ENCODE data around the gene RNF43. TPM values are rescaled to one million over a fixed set of nuclear protein-coding genes. Genes with fewer than 3 reads are reported as not detected.
A peak's percentile ranks its signal among the peaks of the same experiment; 100 is the strongest.

RNF43 gene
- total RNA-seq, 1 experiment from 2014 or later, result 2.9 TPM

DNA sequence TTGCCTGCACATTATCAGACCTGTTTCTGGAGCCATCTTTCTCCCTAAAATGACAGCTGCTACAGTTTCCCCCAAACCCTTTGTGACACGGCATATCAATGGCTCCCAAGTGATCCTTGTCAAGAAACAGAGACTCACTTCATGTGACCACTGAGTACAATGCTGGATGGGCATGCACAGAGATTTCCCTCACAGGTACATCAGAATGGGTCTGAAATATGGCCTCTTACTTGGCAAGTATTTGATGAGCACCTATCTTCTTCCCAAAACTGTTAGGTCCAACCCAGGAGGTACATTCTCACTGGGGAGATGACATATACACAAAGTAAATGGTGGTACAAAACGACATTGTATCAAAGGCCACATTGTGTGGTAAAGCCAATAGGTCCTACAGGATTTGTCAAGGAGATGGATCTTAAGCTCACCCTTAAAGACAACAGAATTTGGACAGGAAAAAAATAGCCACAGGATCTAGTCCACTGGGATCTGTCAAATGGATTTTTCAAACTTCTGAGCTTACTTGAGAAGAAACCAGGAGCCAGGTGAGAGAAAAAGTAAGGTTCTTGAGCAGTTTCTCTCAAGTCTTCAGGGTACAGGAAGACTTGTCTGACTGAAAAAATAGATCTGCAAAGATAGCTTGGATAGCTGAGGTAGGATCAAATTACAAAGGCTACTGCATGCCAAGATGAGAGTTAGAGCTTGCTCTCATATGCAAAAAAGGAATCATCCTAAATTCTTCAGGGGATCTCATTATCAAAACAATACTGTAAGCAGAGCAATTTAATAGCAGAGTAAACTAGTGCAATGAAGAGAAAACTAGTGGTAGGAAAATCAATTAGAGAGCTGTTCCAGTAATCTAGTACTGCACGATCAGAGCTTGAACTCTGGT is 28.8 kb downstream of the RNF43 start:
- CTCF ChIA-PET, result interaction anchor here (0.8 to 1.0 kb wide), 2 partner anchors 9 to 29 kb away, joined by 4 read pairs; partner anchors contain the start of gene RNF43
- no peak for TF ChIP-seq CTCF (IDR thresholded peaks at IDR 0.05; ENCODE audit: unreplicated experiment)

DNA sequence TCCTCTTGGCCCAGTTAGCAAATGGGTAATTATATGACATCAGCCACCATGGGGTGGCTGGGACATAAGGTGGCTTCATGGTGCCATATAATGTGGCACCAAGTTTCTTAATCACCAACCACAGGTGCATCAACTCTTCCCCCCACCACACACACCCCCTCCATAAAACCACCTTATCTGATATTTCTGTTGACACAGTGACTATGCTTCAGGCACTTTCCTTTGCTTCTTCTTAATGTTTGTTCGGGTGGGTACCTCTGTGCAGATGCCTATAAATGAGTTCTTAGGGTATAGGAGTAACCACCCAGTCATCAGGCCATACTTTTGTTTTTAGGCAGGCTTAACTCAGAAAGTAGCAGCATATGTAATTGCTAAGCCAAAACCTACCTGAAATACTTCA is 29.5 kb downstream of the RNF43 start:
- Mint-ChIP-seq H3K27me3 (ENCODE audit: unreplicated experiment) (no peaks in the 10 kb centered on the region), H3K9me3 (ENCODE audit: low read depth, unreplicated experiment) (no peaks in the 10 kb centered on the region), H3K4me3 (ENCODE audit: low read depth, unreplicated experiment) (no peak overlapping the region), H3K27ac (ENCODE audit: unreplicated experiment) (no peak overlapping the region), H3K36me3 (ENCODE audit: insufficient read depth, unreplicated experiment) (no peaks in the 10 kb centered on the region), H3K4me1 (ENCODE audit: low read depth, unreplicated experiment) (peaks cover 61% of the 10 kb centered on the region)
- intact Hi-C loops (cut with micrococcal nuclease; ENCODE audit: unreplicated experiment), result loop anchor here (2.0 kb wide), 2 partner anchors 15 to 29 kb away; partner anchors contain the start of gene RNF43
- CTCF ChIA-PET, result interaction anchor here (0.7 to 0.8 kb wide), 2 partner anchors 10 to 22 kb away, joined by 4 to 7 read pairs; no protein-coding TSS in a partner anchor
- no peak for TF ChIP-seq CTCF (IDR thresholded peaks at IDR 0.05; ENCODE audit: unreplicated experiment)
- DNase-seq, result peak; percentile 41
- no TSS peak for BruUV-seq (replicated peaks)

More for the DNA sequence above, 28.8 kb downstream of the RNF43 start:
- BruUV-seq (replicated peaks), result no TSS peak
- DNase-seq, result no peak
- peaks cover 61% of the 10 kb centered on the region for H3K4me1 Mint-ChIP-seq (ENCODE audit: low read depth, unreplicated experiment)
- no peak overlapping the region for H3K4me3 Mint-ChIP-seq (ENCODE audit: low read depth, unreplicated experiment)
- H3K36me3 Mint-ChIP-seq (ENCODE audit: insufficient read depth, unreplicated experiment), result no peaks in the 10 kb centered on the region
- H3K27ac Mint-ChIP-seq (ENCODE audit: unreplicated experiment), result no peak overlapping the region
- intact Hi-C loops (cut with micrococcal nuclease; ENCODE audit: unreplicated experiment), result loop anchor here (2.0 kb wide), 2 partner anchors 14 to 28 kb away; partner anchors contain the start of gene RNF43
- no peaks in the 10 kb centered on the region for H3K27me3 Mint-ChIP-seq (ENCODE audit: unreplicated experiment)
- H3K9me3 Mint-ChIP-seq (ENCODE audit: low read depth, unreplicated experiment), result no peaks in the 10 kb centered on the region

DNA sequence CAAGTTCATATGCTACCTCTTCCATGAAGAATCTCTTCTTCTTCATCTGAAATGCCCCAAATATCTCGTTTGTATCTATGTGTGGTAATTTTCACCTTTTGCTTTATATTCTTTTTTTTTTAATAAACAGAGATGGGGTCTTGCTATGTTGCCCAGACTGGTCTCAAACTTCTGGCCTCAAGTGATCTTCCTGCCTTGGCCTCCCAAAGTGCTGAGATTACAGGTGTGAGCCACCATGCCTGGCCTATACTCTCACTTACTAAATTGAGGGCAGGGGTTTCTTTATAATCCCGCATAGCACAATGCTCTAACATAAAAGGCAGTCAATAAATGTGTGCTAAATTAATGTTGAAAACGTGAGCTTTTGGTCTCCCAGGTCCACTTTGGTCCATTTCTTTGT is 30.6 kb downstream of the RNF43 start:
- H3K27me3 Mint-ChIP-seq (ENCODE audit: unreplicated experiment), result no peaks in the 10 kb centered on the region
- no peaks in the 10 kb centered on the region for H3K9me3 Mint-ChIP-seq (ENCODE audit: low read depth, unreplicated experiment)
- DNase-seq, result no peak
- no peak overlapping the region for H3K4me3 Mint-ChIP-seq (ENCODE audit: low read depth, unreplicated experiment)
- TF ChIP-seq CTCF (IDR thresholded peaks at IDR 0.05; ENCODE audit: unreplicated experiment), result no peak
- intact Hi-C loops (cut with micrococcal nuclease; ENCODE audit: unreplicated experiment), result no loop called here
- CTCF ChIA-PET, result no interaction called here
- BruUV-seq (replicated peaks), result no TSS peak
- H3K4me1 Mint-ChIP-seq (ENCODE audit: low read depth, unreplicated experiment), result peaks cover 61% of the 10 kb centered on the region
- no peaks in the 10 kb centered on the region for H3K36me3 Mint-ChIP-seq (ENCODE audit: insufficient read depth, unreplicated experiment)
- H3K27ac Mint-ChIP-seq (ENCODE audit: unreplicated experiment), result no peak overlapping the region

DNA sequence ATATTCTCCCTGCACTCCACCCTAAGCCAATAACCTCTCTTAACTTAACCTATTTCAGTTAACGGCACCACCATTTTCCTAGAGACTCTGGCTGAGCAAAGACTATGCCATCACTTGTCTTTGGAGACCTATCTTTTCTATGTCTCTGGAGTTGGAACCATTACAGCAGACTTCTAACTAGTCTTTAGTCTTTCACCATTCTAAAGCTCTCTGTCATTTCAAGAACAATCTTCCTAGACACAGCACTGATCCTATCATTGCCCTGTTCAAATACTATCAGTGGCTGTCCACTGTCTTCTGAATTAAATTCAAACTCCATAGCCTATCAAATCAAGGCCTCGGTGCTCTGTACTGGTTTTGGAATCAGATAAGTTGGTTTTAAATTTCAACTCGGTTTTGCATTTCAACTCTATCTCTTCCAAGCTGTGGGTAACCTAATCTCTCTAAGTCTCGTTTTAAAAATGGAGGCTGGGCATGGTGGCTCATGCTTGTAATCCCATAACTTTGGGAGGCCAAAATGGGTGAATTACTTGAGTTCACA is 31.9 kb downstream of the RNF43 start:
- Mint-ChIP-seq H3K4me1 (ENCODE audit: low read depth, unreplicated experiment) (peaks cover 61% of the 10 kb centered on the region), H3K27ac (ENCODE audit: unreplicated experiment) (no peak overlapping the region), H3K9me3 (ENCODE audit: low read depth, unreplicated experiment) (no peaks in the 10 kb centered on the region), H3K27me3 (ENCODE audit: unreplicated experiment) (no peaks in the 10 kb centered on the region), H3K36me3 (ENCODE audit: insufficient read depth, unreplicated experiment) (no peaks in the 10 kb centered on the region), H3K4me3 (ENCODE audit: low read depth, unreplicated experiment) (no peak overlapping the region)
- CTCF ChIA-PET, result no interaction called here
- DNase-seq, result no peak
- TF ChIP-seq CTCF (IDR thresholded peaks at IDR 0.05; ENCODE audit: unreplicated experiment), result no peak
- BruUV-seq (replicated peaks), result no TSS peak
- intact Hi-C loops (cut with micrococcal nuclease; ENCODE audit: unreplicated experiment), result no loop called here

Data from Calu3 (cell line).